ENCODE results near the gene MAGIX. TPM values are rescaled to one million over a fixed set of nuclear protein-coding genes. Genes with fewer than 3 reads are reported as not detected.

Gene MAGIX
- total and polyA plus RNA-seq, 2 experiments from 2014 or later, result 0.66 to 0.83 TPM

DNA sequence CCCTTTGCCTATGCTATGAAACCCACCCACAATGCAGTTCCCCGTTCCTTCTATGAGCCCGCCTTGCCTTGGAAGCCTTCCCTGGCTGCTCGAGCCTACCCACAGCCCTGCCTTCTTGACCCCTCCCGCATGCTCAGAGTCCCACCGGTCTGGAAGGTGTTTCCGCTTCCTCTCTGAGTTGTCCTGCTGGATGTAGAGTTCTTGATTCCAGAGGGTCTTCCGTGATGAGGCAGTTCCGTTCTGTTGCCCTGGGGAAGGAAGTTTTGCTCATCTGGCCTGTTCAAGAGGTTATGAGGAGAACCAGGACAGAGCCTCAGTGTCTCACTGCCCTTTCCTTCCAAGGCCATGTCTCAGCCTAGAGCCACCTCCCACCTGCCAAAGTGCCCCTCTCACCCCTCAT lies 46.5 kb upstream of the MAGIX start:
- no peak for ATAC-seq
- Histone ChIP-seq H2AFZ (no peak overlapping the region), H4K20me1 (replicated peaks; ENCODE audit: insufficient read depth) (no peaks in the 10 kb centered on the region), H3K4me2 (no peak overlapping the region), H3K27me3 (ENCODE audit: insufficient read depth) (no peaks in the 10 kb centered on the region), H3K4me3 (no peak overlapping the region), H3F3A (replicated peaks; ENCODE audit: low read depth) (no peaks in the 10 kb centered on the region), H3K9me2 (ENCODE audit: insufficient read depth) (no peaks in the 10 kb centered on the region), H3K27ac (ENCODE audit: low read depth) (no peak overlapping the region), H3K4me1 (ENCODE audit: insufficient read depth) (no peaks in the 10 kb centered on the region), H3K79me2 (replicated peaks; ENCODE audit: insufficient read depth) (no peaks in the 10 kb centered on the region), H3K36me3 (ENCODE audit: insufficient read depth) (no peaks in the 10 kb centered on the region)
- H3K36me3 Mint-ChIP-seq (ENCODE audit: low read depth), result peaks cover 37% of the 10 kb centered on the region
- H3K9me3 Mint-ChIP-seq, result no peaks in the 10 kb centered on the region
- TF ChIP-seq, protein P1, sequence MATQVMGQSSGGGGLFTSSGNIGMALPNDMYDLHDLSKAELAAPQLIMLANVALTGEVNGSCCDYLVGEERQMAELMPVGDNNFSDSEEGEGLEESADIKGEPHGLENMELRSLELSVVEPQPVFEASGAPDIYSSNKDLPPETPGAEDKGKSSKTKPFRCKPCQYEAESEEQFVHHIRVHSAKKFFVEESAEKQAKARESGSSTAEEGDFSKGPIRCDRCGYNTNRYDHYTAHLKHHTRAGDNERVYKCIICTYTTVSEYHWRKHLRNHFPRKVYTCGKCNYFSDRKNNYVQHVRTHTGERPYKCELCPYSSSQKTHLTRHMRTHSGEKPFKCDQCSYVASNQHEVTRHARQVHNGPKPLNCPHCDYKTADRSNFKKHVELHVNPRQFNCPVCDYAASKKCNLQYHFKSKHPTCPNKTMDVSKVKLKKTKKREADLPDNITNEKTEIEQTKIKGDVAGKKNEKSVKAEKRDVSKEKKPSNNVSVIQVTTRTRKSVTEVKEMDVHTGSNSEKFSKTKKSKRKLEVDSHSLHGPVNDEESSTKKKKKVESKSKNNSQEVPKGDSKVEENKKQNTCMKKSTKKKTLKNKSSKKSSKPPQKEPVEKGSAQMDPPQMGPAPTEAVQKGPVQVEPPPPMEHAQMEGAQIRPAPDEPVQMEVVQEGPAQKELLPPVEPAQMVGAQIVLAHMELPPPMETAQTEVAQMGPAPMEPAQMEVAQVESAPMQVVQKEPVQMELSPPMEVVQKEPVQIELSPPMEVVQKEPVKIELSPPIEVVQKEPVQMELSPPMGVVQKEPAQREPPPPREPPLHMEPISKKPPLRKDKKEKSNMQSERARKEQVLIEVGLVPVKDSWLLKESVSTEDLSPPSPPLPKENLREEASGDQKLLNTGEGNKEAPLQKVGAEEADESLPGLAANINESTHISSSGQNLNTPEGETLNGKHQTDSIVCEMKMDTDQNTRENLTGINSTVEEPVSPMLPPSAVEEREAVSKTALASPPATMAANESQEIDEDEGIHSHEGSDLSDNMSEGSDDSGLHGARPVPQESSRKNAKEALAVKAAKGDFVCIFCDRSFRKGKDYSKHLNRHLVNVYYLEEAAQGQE (IDR thresholded peaks at IDR 0.05; ENCODE audit: unreplicated experiment), result no peak
- TF ChIP-seq NANOG (IDR thresholded peaks at IDR 0.05; ENCODE audit: borderline replicate concordance) (no peak), CREB1 (CRISPR knock-in tag; IDR thresholded peaks at IDR 0.05; ENCODE audit: low read depth) (no peak), STAT1 (IDR thresholded peaks at IDR 0.05; ENCODE audit: unreplicated experiment) (no peak), JUNB (IDR thresholded peaks at IDR 0.05; ENCODE audit: unreplicated experiment) (no peak), EZH2 (IDR thresholded peaks at IDR 0.05; ENCODE audit: low read depth, unreplicated experiment) (no peak), POLR2AphosphoS5 (IDR thresholded peaks at IDR 0.05; ENCODE audit: low read depth) (no peak)
- TF ChIP-seq, protein P2, sequence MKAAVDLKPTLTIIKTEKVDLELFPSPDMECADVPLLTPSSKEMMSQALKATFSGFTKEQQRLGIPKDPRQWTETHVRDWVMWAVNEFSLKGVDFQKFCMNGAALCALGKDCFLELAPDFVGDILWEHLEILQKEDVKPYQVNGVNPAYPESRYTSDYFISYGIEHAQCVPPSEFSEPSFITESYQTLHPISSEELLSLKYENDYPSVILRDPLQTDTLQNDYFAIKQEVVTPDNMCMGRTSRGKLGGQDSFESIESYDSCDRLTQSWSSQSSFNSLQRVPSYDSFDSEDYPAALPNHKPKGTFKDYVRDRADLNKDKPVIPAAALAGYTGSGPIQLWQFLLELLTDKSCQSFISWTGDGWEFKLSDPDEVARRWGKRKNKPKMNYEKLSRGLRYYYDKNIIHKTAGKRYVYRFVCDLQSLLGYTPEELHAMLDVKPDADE (IDR thresholded peaks at IDR 0.05), result no peak
- H3K27me3 Mint-ChIP-seq (ENCODE audit: insufficient read depth, low read depth, poor library complexity), result peaks cover 1% of the 10 kb centered on the region
- DNase-seq (ENCODE audit: low spot score), result no peak
- H3K4me1 Mint-ChIP-seq, result no peaks in the 10 kb centered on the region
- no peak overlapping the region for H3K4me3 Mint-ChIP-seq
- H3K27ac Mint-ChIP-seq, result no peak overlapping the region

DNA sequence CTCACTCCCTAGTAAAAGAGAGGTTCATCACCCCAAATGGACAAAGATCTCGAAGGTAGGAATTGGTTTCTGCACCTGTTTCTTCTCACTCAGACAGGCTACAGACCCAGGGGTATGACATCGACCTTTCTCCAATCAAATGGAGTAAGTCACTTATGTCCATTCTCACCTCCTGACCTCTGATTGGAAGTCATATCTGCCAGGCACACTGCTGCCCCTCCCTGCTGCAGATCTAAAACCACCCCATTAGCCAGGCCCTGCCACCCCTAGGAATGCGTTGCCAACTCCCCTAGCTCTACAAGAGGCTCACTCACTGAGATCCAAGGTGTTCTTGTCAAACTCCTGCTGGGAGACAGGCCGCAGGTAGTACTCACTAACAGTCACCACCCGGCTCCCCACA lies 45.8 kb upstream of the MAGIX start:
- H3K9me2 ChIP-seq (ENCODE audit: insufficient read depth), result no peaks in the 10 kb centered on the region
- no peaks in the 10 kb centered on the region for H3K36me3 ChIP-seq (ENCODE audit: insufficient read depth)
- Mint-ChIP-seq H3K9me3 (no peaks in the 10 kb centered on the region), H3K4me3 (no peak overlapping the region; the same call in 2 of the 3 replicates), H3K27me3 (ENCODE audit: insufficient read depth, low read depth, poor library complexity) (peaks cover 1% of the 10 kb centered on the region), H3K36me3 (ENCODE audit: low read depth) (peaks cover 41% of the 10 kb centered on the region), H3K27ac (no peak overlapping the region), H3K4me1 (no peaks in the 10 kb centered on the region)
- no peak overlapping the region for H3K27ac ChIP-seq (ENCODE audit: low read depth)
- no peaks in the 10 kb centered on the region for H3F3A ChIP-seq (replicated peaks; ENCODE audit: low read depth)
- no peak overlapping the region for H3K4me3 ChIP-seq
- no peaks in the 10 kb centered on the region for H3K79me2 ChIP-seq (replicated peaks; ENCODE audit: insufficient read depth)
- no peaks in the 10 kb centered on the region for H4K20me1 ChIP-seq (replicated peaks; ENCODE audit: insufficient read depth)
- ATAC-seq (no peak), DNase-seq (ENCODE audit: low spot score) (no peak)
- H3K4me1 ChIP-seq (ENCODE audit: insufficient read depth), result no peaks in the 10 kb centered on the region
- H3K4me2 ChIP-seq, result no peak overlapping the region
- H2AFZ ChIP-seq, result no peak overlapping the region
- H3K27me3 ChIP-seq (ENCODE audit: insufficient read depth), result no peaks in the 10 kb centered on the region
- TF ChIP-seq CREB1 (CRISPR knock-in tag; IDR thresholded peaks at IDR 0.05; ENCODE audit: low read depth), result no peak
- TF ChIP-seq ZNF114 (CRISPR knock-in tag; IDR thresholded peaks at IDR 0.05), result no peak
- TF ChIP-seq ZNF462 (CRISPR knock-in tag; IDR thresholded peaks at IDR 0.05), result no peak
- TF ChIP-seq, protein P2 (IDR thresholded peaks at IDR 0.05), result no peak
